Measurements from ENCODE around the gene SYNC. TPM values are rescaled to one million over a fixed set of nuclear protein-coding genes. Genes with fewer than 3 reads are reported as not detected.
"Not testable (repeated sequence)": the region's sequence is repeated elsewhere in the genome, so short reads cannot be mapped to it uniquely, and the experiment has no call there.

Gene SYNC
- total and polyA plus RNA-seq, 4 experiments from 2014 or later: not detected

- CTCF ChIA-PET (ENCODE audit: partially characterized antibody): interaction anchor here (0.6 to 8.5 kb wide), 39 partner anchors 8 to 374 kb away, joined by 3 to 184 read pairs (median 4); partner anchors contain the start of gene SYNC
- H3K27me3 ChIP-seq (ENCODE audit: insufficient read depth, low read length): no peaks in the 10 kb centered on the region
Measured at GRCh38 chr1:32713081-32713480, 10.5 kb upstream of the SYNC start.

GRCh38 chr1:32711221-32711620, 8.7 kb upstream of the SYNC start:
- H3K9me3 Mint-ChIP-seq; H3K4me1 ChIP-seq (ENCODE audit: insufficient read depth, low read length); H3K4me3 Mint-ChIP-seq; H3K4me1 Mint-ChIP-seq; H3K4me3 ChIP-seq (ENCODE audit: low read length in 2 of 2); H3K9me3 ChIP-seq (ENCODE audit: control insufficient read depth in 1 of 2, low read length in 2 of 2); H3K27me3 ChIP-seq (ENCODE audit: insufficient read depth, low read length); H3K27me3 Mint-ChIP-seq; H3K36me3 Mint-ChIP-seq; H3K36me3 ChIP-seq (ENCODE audit: insufficient read depth, low read length); DNase-seq; H3K27ac ChIP-seq (ENCODE audit: low read depth, low read length); H3K27ac Mint-ChIP-seq: not testable (repeated sequence)
- intact Hi-C loops (cut with micrococcal nuclease): loop anchor here (5.0 kb wide), 1 partner anchor 376 kb away; no protein-coding TSS in a partner anchor
- POLR2A ChIA-PET (ENCODE audit: partially characterized antibody): interaction anchor here (2.3 kb wide), 1 partner anchor 62 kb away, joined by 17 read pairs; no protein-coding TSS in a partner anchor
- CTCF ChIA-PET (ENCODE audit: partially characterized antibody): interaction anchor here (0.9 to 8.5 kb wide), 17 partner anchors 9 to 373 kb away, joined by 3 to 184 read pairs (median 8); partner anchors contain the start of gene SYNC

More at GRCh38 chr1:32713081-32713480, 10.5 kb upstream of the SYNC start:
- intact Hi-C loops (cut with micrococcal nuclease): loop anchor here (5.0 kb wide), 1 partner anchor 374 kb away; no protein-coding TSS in a partner anchor
- no peaks in the 10 kb centered on the region for H3K9me3 Mint-ChIP-seq
- Histone ChIP-seq H3K36me3 (ENCODE audit: insufficient read depth, low read length) (no peaks in the 10 kb centered on the region), H3K27ac (ENCODE audit: low read depth, low read length) (no peak overlapping the region), H3K4me3 (ENCODE audit: low read length in 2 of 2) (no peak overlapping the region), H3K9me3 (ENCODE audit: control insufficient read depth in 1 of 2, low read length in 2 of 2) (no peaks in the 10 kb centered on the region), H3K4me1 (ENCODE audit: insufficient read depth, low read length) (peaks cover 15% of the 10 kb centered on the region)
- H3K36me3 Mint-ChIP-seq: no peaks in the 10 kb centered on the region
- peak overlapping the region in 1 of 7 donors; percentile 63 for H3K27ac Mint-ChIP-seq
- peak overlapping the region in 5 of 8 donors; percentile 6 to 72 (median 40) for H3K4me3 Mint-ChIP-seq
- POLR2A ChIA-PET (ENCODE audit: partially characterized antibody): interaction anchor here (1.1 to 2.3 kb wide), 2 partner anchors 16 to 60 kb away, joined by 3 to 17 read pairs; no protein-coding TSS in a partner anchor
- peaks cover 0 to 2% of the 10 kb centered on the region in 2 donors for H3K27me3 Mint-ChIP-seq
- DNase-seq: no peak
- H3K4me1 Mint-ChIP-seq: peaks cover 3 to 17% (median 7%) of the 10 kb centered on the region in 4 donors

- Histone ChIP-seq H3K9me3 (ENCODE audit: control insufficient read depth in 1 of 2, low read length in 2 of 2) (no peaks in the 10 kb centered on the region), H3K4me1 (ENCODE audit: insufficient read depth, low read length) (peaks cover 8% of the 10 kb centered on the region), H3K27me3 (ENCODE audit: insufficient read depth, low read length) (no peaks in the 10 kb centered on the region), H3K4me3 (ENCODE audit: low read length in 2 of 2) (no peak overlapping the region), H3K36me3 (ENCODE audit: insufficient read depth, low read length) (no peaks in the 10 kb centered on the region), H3K27ac (ENCODE audit: low read depth, low read length) (no peak overlapping the region)
- Mint-ChIP-seq H3K9me3 (no peaks in the 10 kb centered on the region), H3K27ac (no peak overlapping the region), H3K27me3 (peaks cover 5 to 11% of the 10 kb centered on the region in 2 donors), H3K4me3 (no peak overlapping the region), H3K36me3 (no peaks in the 10 kb centered on the region), H3K4me1 (peaks cover 0 to 4% (median 2%) of the 10 kb centered on the region in 4 donors)
- CTCF ChIA-PET (ENCODE audit: partially characterized antibody): interaction anchor here (1.0 kb wide), 1 partner anchor 162 kb away, joined by 3 read pairs; no protein-coding TSS in a partner anchor
- no peak for DNase-seq
- intact Hi-C loops (cut with micrococcal nuclease): no loop called here
- POLR2A ChIA-PET (ENCODE audit: partially characterized antibody): no interaction called here
Measured at GRCh38 chr1:32709476-32709875, 6.9 kb upstream of the SYNC start.

- ChIA-PET CTCF (ENCODE audit: partially characterized antibody) (interaction anchor here (1.0 kb wide), 1 partner anchor 163 kb away, joined by 3 read pairs; no protein-coding TSS in a partner anchor), POLR2A (ENCODE audit: partially characterized antibody) (no interaction called here)
- Mint-ChIP-seq H3K36me3 (no peaks in the 10 kb centered on the region), H3K4me1 (peaks cover 0 to 4% (median 2%) of the 10 kb centered on the region in 4 donors), H3K27me3 (peaks cover 8 to 13% of the 10 kb centered on the region in 2 donors), H3K9me3 (no peaks in the 10 kb centered on the region), H3K27ac (no peak overlapping the region), H3K4me3 (no peak overlapping the region)
- H3K27ac ChIP-seq (ENCODE audit: low read depth, low read length): no peak overlapping the region
- H3K4me1 ChIP-seq (ENCODE audit: insufficient read depth, low read length): peaks cover 8% of the 10 kb centered on the region
- H3K36me3 ChIP-seq (ENCODE audit: insufficient read depth, low read length): no peaks in the 10 kb centered on the region
- DNase-seq: no peak
- H3K9me3 ChIP-seq (ENCODE audit: control insufficient read depth in 1 of 2, low read length in 2 of 2): no peaks in the 10 kb centered on the region
- H3K27me3 ChIP-seq (ENCODE audit: insufficient read depth, low read length): no peaks in the 10 kb centered on the region
- intact Hi-C loops (cut with micrococcal nuclease): no loop called here
- no peak overlapping the region for H3K4me3 ChIP-seq (ENCODE audit: low read length in 2 of 2)
Measured at GRCh38 chr1:32709075-32709474, 6.5 kb upstream of the SYNC start.

- no peak overlapping the region for H3K4me3 ChIP-seq (ENCODE audit: low read length in 2 of 2)
- no peak overlapping the region for H3K27ac ChIP-seq (ENCODE audit: low read depth, low read length)
- peaks cover 10% of the 10 kb centered on the region for H3K4me1 ChIP-seq (ENCODE audit: insufficient read depth, low read length)
- Mint-ChIP-seq H3K27me3 (peaks cover 21 to 27% of the 10 kb centered on the region in 2 donors), H3K9me3 (no peaks in the 10 kb centered on the region), H3K4me1 (peaks cover 8 to 14% (median 11%) of the 10 kb centered on the region in 4 donors), H3K36me3 (no peaks in the 10 kb centered on the region), H3K4me3 (no peak overlapping the region), H3K27ac (peak overlapping the region in 1 of 7 donors; percentile 10)
- ChIA-PET POLR2A (ENCODE audit: partially characterized antibody) (interaction anchor here (1.5 kb wide), 1 partner anchor 66 kb away, joined by 5 read pairs; no protein-coding TSS in a partner anchor), CTCF (ENCODE audit: partially characterized antibody) (interaction anchor here (0.9 to 1.3 kb wide), 4 partner anchors 10 to 68 kb away, joined by 3 to 4 read pairs (median 3); no protein-coding TSS in a partner anchor)
- peaks cover 16% of the 10 kb centered on the region for H3K27me3 ChIP-seq (ENCODE audit: insufficient read depth, low read length)
- no peaks in the 10 kb centered on the region for H3K36me3 ChIP-seq (ENCODE audit: insufficient read depth, low read length)
- H3K9me3 ChIP-seq (ENCODE audit: control insufficient read depth in 1 of 2, low read length in 2 of 2): no peaks in the 10 kb centered on the region
- DNase-seq: no peak
- intact Hi-C loops (cut with micrococcal nuclease): no loop called here
Measured at GRCh38 chr1:32706491-32706890, 3.9 kb upstream of the SYNC start.

GRCh38 chr1:32705516-32705915, 2.9 kb upstream of the SYNC start:
- no peaks in the 10 kb centered on the region for H3K9me3 Mint-ChIP-seq
- H3K4me1 Mint-ChIP-seq: peaks cover 8 to 14% (median 11%) of the 10 kb centered on the region in 4 donors
- no peak for DNase-seq
- no peak overlapping the region for H3K4me3 Mint-ChIP-seq
- H3K27me3 ChIP-seq (ENCODE audit: insufficient read depth, low read length): peaks cover 16% of the 10 kb centered on the region
- no peak overlapping the region for H3K27ac Mint-ChIP-seq
- no peak overlapping the region for H3K4me3 ChIP-seq (ENCODE audit: low read length in 2 of 2)
- peaks cover 10% of the 10 kb centered on the region for H3K4me1 ChIP-seq (ENCODE audit: insufficient read depth, low read length)
- H3K36me3 Mint-ChIP-seq: no peaks in the 10 kb centered on the region
- intact Hi-C loops (cut with micrococcal nuclease): no loop called here
- no peaks in the 10 kb centered on the region for H3K36me3 ChIP-seq (ENCODE audit: insufficient read depth, low read length)
- peaks cover 24 to 32% of the 10 kb centered on the region in 2 donors for H3K27me3 Mint-ChIP-seq
- H3K9me3 ChIP-seq (ENCODE audit: control insufficient read depth in 1 of 2, low read length in 2 of 2): no peaks in the 10 kb centered on the region
- H3K27ac ChIP-seq (ENCODE audit: low read depth, low read length): no peak overlapping the region
- ChIA-PET CTCF (ENCODE audit: partially characterized antibody) (interaction anchor here (0.8 to 1.3 kb wide), 4 partner anchors 11 to 185 kb away, joined by 3 to 4 read pairs (median 3); no protein-coding TSS in a partner anchor), POLR2A (ENCODE audit: partially characterized antibody) (interaction anchor here (1.5 kb wide), 1 partner anchor 67 kb away, joined by 5 read pairs; no protein-coding TSS in a partner anchor)

- Histone ChIP-seq H3K4me3 (ENCODE audit: low read length in 2 of 2) (no peak overlapping the region), H3K36me3 (ENCODE audit: insufficient read depth, low read length) (no peaks in the 10 kb centered on the region), H3K27ac (ENCODE audit: low read depth, low read length) (no peak overlapping the region), H3K9me3 (ENCODE audit: control insufficient read depth in 1 of 2, low read length in 2 of 2) (no peaks in the 10 kb centered on the region), H3K27me3 (ENCODE audit: insufficient read depth, low read length) (peaks cover 16% of the 10 kb centered on the region), H3K4me1 (ENCODE audit: insufficient read depth, low read length) (peaks cover 10% of the 10 kb centered on the region)
- peaks cover 22 to 34% of the 10 kb centered on the region in 2 donors for H3K27me3 Mint-ChIP-seq
- POLR2A ChIA-PET (ENCODE audit: partially characterized antibody): no interaction called here
- no peaks in the 10 kb centered on the region for H3K36me3 Mint-ChIP-seq
- H3K4me3 Mint-ChIP-seq: peak overlapping the region in 6 of 8 donors; percentile 22 to 75 (median 48)
- intact Hi-C loops (cut with micrococcal nuclease): no loop called here
- peak overlapping the region in 2 of 7 donors; percentile 4 to 68 for H3K27ac Mint-ChIP-seq
- peaks cover 8 to 14% (median 12%) of the 10 kb centered on the region in 4 donors for H3K4me1 Mint-ChIP-seq
- H3K9me3 Mint-ChIP-seq: no peaks in the 10 kb centered on the region
- DNase-seq: no peak
- CTCF ChIA-PET (ENCODE audit: partially characterized antibody): no interaction called here
Measured at GRCh38 chr1:32703479-32704291, 1.1 kb upstream of the SYNC start.

Measured in CD4-positive, alpha-beta memory T cell (primary cell).